Erythroblast (primary cell): ENCODE data around the gene TRIAP1.

Experiments
- GATA1 ChIP-seq: IDR thresholded peaks from 2 replicates; pipeline ENCODE4 v1.6.1; 2011; ENCODE audit warnings: low read depth, mild to moderate bottlenecking, control low read depth, low read length, moderate library complexity
- POLR2A ChIP-seq: IDR thresholded peaks from 2 replicates; pipeline ENCODE4 v1.6.1; 2011; ENCODE audit warnings: mild to moderate bottlenecking, low read length

GRCh38 chr12:120453977-120454376, 7.8 kb upstream of the TRIAP1 start:
- TF ChIP-seq POLR2A (no peak), GATA1 (no peak)
